Smooth muscle cell (in vitro differentiated cells): Measurements from ENCODE around the gene MSTN. TPM values are rescaled to one million over a fixed set of nuclear protein-coding genes. Genes with fewer than 3 reads are reported as not detected.

Source experiments
- DNase-seq: peaks from one replicate; lab custom pipeline; 2025; ENCODE audit not compliant: unreplicated experiment; lab: John Stamatoyannopoulos, UW
- H2AFZ ChIP-seq: fragments of 200-600 bp; sonication (generic); 2 replicates; pipeline ENCODE4 v1.6.0; 2016; ENCODE audit warnings: antibody characterized with exemption, low read depth, mild to moderate bottlenecking
- H3F3A ChIP-seq: fragments of 200-600 bp; sonication (generic); 2 replicates; pipeline ENCODE4 v1.6.0; 2017; ENCODE audit warnings: antibody characterized with exemption, low read depth
- H3K27ac ChIP-seq: fragments of 200-600 bp; sonication (generic); 2 replicates; pipeline ENCODE4 v1.5.1; 2016; ENCODE audit warnings: low read depth, mild to moderate bottlenecking
- H3K27me3 ChIP-seq: fragments of 200-600 bp; sonication (generic); 2 replicates; pipeline ENCODE4 v1.6.1; 2016; ENCODE audit warnings: low read depth, mild to moderate bottlenecking
- H3K36me3 ChIP-seq: fragments of 200-600 bp; sonication (generic); 2 replicates; pipeline ENCODE4 v1.5.1; 2016; ENCODE audit warnings: low read depth
- H3K4me1 ChIP-seq: fragments of 200-600 bp; sonication (generic); 2 replicates; pipeline ENCODE4 v1.5.1; 2016; ENCODE audit warnings: low read depth
- H3K4me2 ChIP-seq: fragments of 200-600 bp; sonication (generic); 2 replicates; pipeline ENCODE4 v1.6.0; 2016; ENCODE audit warnings: mild to moderate bottlenecking
- H3K4me3 ChIP-seq: fragments of 200-600 bp; sonication (generic); 2 replicates; pipeline ENCODE4 v1.5.1; 2016; ENCODE audit warnings: mild to moderate bottlenecking
- H3K79me2 ChIP-seq: fragments of 200-600 bp; sonication (generic); 2 replicates; pipeline ENCODE4 v1.6.0; 2016; ENCODE audit warnings: low read depth, mild to moderate bottlenecking
- H3K9ac ChIP-seq: fragments of 200-600 bp; sonication (generic); 2 replicates; pipeline ENCODE4 v1.6.0; 2016; ENCODE audit warnings: low read depth
- H3K9me3 ChIP-seq: fragments of 200-600 bp; sonication (generic); replicated peaks from 2 replicates; pipeline ENCODE4 v1.5.1; 2016; ENCODE audit warnings: low read depth
- H4K20me1 ChIP-seq: fragments of 200-600 bp; sonication (generic); 2 replicates; pipeline ENCODE4 v1.6.0; 2016; ENCODE audit warnings: low read depth
- WGBS: methylation state at CpG from one replicate; pipeline ENCODE4 v1.1.7; 2016; ENCODE audit warnings: low lambda C conversion rate; 5-methylcytosine and 5-hydroxymethylcytosine counted together
- polyA plus RNA-seq: library from polyadenylated mRNA; unstranded; fragments of >200 nt; fragmentation: Nextera tagmentation; extraction: Ambion mirVana; gene quantifications from 2 replicates; pipeline ENCODE4 v1.2.1, GENCODE V29; 2016
- total RNA-seq: library from RNA; depleted of rRNA; stranded (reverse); fragments of >200 nt; gene quantifications from 2 replicates; pipeline ENCODE4 v1.2.3, GENCODE V29; 2014
- TF ChIP-seq, protein P1 (sequence below): fragments of 200-600 bp; sonication (generic); IDR thresholded peaks from 2 replicates; pipeline ENCODE4 v1.5.1; 2017; ENCODE audit warnings: borderline replicate concordance, mild to moderate bottlenecking, antibody characterized with exemption; ENCODE audit not compliant: insufficient read depth, poor library complexity, severe bottlenecking

MSTN gene
- total and polyA plus RNA-seq, 2 experiments from 2014 or later: 0.09 TPM; not detected in 1

DNA sequence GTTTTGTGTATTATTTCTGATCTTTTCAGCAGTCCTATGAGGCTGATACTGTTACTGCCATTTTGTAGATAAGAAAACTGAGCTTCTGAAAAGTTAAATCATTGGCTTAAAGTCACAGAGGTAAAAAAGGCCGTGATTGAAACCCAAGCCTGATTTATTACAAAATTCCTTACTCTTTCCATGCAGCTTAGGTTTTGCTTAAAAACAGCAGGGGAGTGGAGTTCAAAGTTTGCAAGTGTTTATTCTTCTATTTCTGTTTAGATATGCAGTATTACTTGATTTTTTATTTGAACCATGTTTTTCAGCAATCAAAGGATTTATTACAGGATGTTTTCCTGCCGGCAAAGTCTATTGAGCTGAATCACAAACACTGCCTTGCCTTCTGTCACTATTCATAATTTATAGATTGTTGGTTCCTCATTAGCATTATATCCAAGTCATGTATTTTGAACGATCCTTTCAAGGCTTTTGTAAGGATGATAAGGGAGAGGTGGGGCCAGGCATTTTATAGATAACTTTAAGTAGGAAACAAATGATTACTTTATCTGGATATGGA lies 31.9 kb upstream of the MSTN start:
- H3K4me3 ChIP-seq: no peak overlapping the region
- no peaks in the 10 kb centered on the region for H3F3A ChIP-seq
- H3K9ac ChIP-seq: no peak overlapping the region
- TF ChIP-seq, protein P1, sequence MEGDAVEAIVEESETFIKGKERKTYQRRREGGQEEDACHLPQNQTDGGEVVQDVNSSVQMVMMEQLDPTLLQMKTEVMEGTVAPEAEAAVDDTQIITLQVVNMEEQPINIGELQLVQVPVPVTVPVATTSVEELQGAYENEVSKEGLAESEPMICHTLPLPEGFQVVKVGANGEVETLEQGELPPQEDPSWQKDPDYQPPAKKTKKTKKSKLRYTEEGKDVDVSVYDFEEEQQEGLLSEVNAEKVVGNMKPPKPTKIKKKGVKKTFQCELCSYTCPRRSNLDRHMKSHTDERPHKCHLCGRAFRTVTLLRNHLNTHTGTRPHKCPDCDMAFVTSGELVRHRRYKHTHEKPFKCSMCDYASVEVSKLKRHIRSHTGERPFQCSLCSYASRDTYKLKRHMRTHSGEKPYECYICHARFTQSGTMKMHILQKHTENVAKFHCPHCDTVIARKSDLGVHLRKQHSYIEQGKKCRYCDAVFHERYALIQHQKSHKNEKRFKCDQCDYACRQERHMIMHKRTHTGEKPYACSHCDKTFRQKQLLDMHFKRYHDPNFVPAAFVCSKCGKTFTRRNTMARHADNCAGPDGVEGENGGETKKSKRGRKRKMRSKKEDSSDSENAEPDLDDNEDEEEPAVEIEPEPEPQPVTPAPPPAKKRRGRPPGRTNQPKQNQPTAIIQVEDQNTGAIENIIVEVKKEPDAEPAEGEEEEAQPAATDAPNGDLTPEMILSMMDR: no peak
- H3K36me3 ChIP-seq: no peaks in the 10 kb centered on the region
- H3K27ac ChIP-seq: no peak overlapping the region
- no peak overlapping the region for H3K4me2 ChIP-seq
- H3K9me3 ChIP-seq: no peaks in the 10 kb centered on the region
- 50% methylated on average over 3 of the region's 3 CpGs for WGBS
- no peaks in the 10 kb centered on the region for H4K20me1 ChIP-seq
- DNase-seq: no peak
- no peaks in the 10 kb centered on the region for H3K27me3 ChIP-seq
- peak overlapping the region; percentile 79 for H2AFZ ChIP-seq
- H3K79me2 ChIP-seq: no peaks in the 10 kb centered on the region
- H3K4me1 ChIP-seq: peaks cover under 1% of the 10 kb centered on the region

DNA sequence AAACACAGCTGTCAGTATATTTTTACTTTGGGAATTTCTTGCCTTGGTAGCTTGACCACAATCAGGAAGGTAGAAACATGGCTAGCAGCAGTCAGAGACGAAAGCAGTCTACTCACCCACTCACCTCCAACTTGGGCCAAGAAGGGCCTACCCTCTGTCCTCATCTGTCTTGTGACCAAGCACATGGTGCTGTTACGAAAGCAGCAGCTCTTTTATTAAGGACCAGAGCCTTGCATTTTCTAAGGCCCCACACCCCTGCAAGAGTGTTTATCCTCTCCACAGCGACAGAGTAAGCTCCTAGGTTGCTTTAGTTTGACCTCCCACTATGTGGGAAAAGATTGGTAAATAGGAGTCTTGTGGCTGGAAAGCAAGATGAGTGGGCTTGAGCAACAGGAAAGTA lies 31.3 kb upstream of the MSTN start:
- H3K9me3 ChIP-seq: no peaks in the 10 kb centered on the region
- no peak for DNase-seq
- no peaks in the 10 kb centered on the region for H3K79me2 ChIP-seq
- H4K20me1 ChIP-seq: no peaks in the 10 kb centered on the region
- no peaks in the 10 kb centered on the region for H3K4me1 ChIP-seq
- 51% methylated on average over 3 of the region's 3 CpGs for WGBS
- H3K4me2 ChIP-seq: no peak overlapping the region
- peak overlapping the region; percentile 79 for H2AFZ ChIP-seq
- no peaks in the 10 kb centered on the region for H3F3A ChIP-seq
- H3K36me3 ChIP-seq: no peaks in the 10 kb centered on the region
- no peaks in the 10 kb centered on the region for H3K27me3 ChIP-seq
- H3K9ac ChIP-seq: no peak overlapping the region
- no peak overlapping the region for H3K27ac ChIP-seq
- no peak overlapping the region for H3K4me3 ChIP-seq
- TF ChIP-seq, protein P1: no peak

DNA sequence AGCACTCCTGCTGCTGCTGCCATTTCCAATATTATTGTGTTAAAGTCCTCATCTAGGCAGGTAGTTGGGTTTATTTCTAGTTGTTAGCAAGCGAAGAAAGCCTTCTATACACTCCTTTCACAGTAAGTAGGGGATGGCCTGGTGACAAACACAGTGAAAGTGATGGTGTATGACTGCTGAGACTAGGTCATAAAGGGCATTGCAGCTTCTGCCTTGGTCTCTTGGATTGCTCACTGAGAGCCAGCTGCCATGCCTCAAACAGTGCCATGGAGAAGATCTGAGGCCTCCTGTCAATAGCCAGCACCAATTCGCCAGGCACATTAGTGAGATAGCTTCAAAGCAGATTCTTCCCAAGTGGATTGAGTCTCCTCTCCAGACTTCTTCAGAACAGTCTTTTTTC lies 27.6 kb upstream of the MSTN start:
- Histone ChIP-seq H3K4me1 (no peaks in the 10 kb centered on the region), H3K36me3 (no peaks in the 10 kb centered on the region), H3K27me3 (no peaks in the 10 kb centered on the region), H3K9me3 (no peaks in the 10 kb centered on the region), H3K79me2 (no peaks in the 10 kb centered on the region), H3F3A (no peaks in the 10 kb centered on the region), H3K4me2 (no peak overlapping the region), H4K20me1 (no peaks in the 10 kb centered on the region), H3K4me3 (no peak overlapping the region), H3K9ac (no peak overlapping the region), H3K27ac (no peak overlapping the region), H2AFZ (no peak overlapping the region)
- DNase-seq: no peak
- 93% methylated on average over 2 of the region's 2 CpGs for WGBS
- TF ChIP-seq, protein P1: no peak

DNA sequence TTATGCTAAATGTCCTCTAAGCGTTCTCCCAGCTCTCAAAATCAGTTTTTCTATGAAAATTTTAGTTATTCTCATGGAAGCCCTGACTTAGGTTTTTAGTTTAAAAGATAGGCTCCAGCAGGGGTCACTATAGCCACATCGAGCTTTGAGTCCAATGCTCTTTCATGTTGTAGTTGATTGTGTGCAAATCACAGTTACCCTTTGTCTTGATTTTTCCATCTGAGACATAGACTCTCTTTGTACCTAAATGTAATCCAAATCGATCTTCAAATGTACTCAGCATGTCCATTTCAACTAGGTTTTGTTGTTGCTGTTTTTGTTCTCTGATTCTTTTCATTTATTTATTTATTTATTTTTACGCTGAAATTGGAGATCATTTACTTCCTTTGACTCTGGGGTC lies 26.4 kb upstream of the MSTN start:
- H3K9me3 ChIP-seq: no peaks in the 10 kb centered on the region
- no peaks in the 10 kb centered on the region for H4K20me1 ChIP-seq
- H2AFZ ChIP-seq: no peak overlapping the region
- H3K9ac ChIP-seq: no peak overlapping the region
- H3K27ac ChIP-seq: no peak overlapping the region
- TF ChIP-seq, protein P1: peak; percentile 72
- no peak overlapping the region for H3K4me3 ChIP-seq
- no peaks in the 10 kb centered on the region for H3F3A ChIP-seq
- no peaks in the 10 kb centered on the region for H3K27me3 ChIP-seq
- WGBS: 37% methylated on average over 4 of the region's 4 CpGs
- H3K79me2 ChIP-seq: no peaks in the 10 kb centered on the region
- no peaks in the 10 kb centered on the region for H3K4me1 ChIP-seq
- DNase-seq: no peak
- no peak overlapping the region for H3K4me2 ChIP-seq
- no peaks in the 10 kb centered on the region for H3K36me3 ChIP-seq
